Neural cell (in vitro differentiated cells): ENCODE measurements around the gene MYO9A. TPM values are rescaled to one million over a fixed set of nuclear protein-coding genes. Genes with fewer than 3 reads are reported as not detected.

ENCODE experiments used
- H2AFZ ChIP-seq: fragments of 200-600, 300-800 bp; sonication (generic), shearing (Covaris generic); 2 replicates; pipeline ENCODE4 v1.6.0; 2014; ENCODE audit warnings: low read depth, mild to moderate bottlenecking, antibody characterized with exemption, low read length, moderate library complexity
- H3F3A ChIP-seq: fragments of 200-600 bp; shearing (Covaris generic); 2 replicates; pipeline ENCODE4 v1.6.1; 2016; ENCODE audit warnings: mild to moderate bottlenecking, moderate library complexity, mixed read lengths, antibody characterized with exemption, low read length; ENCODE audit not compliant: insufficient read depth, poor library complexity, severe bottlenecking
- H3K27ac ChIP-seq: fragments of 200-600, 300-800 bp; sonication (generic), shearing (Covaris generic); 2 replicates; pipeline ENCODE4 v1.5.1; 2014; ENCODE audit warnings: mild to moderate bottlenecking, low read length, moderate library complexity
- H3K27me3 ChIP-seq: fragments of 300-800, 200-600 bp; sonication (generic), shearing (Covaris generic); 2 replicates; pipeline ENCODE4 v1.6.0; 2014; ENCODE audit warnings: mild to moderate bottlenecking, low read depth, low read length, moderate library complexity; ENCODE audit not compliant: insufficient read depth
- H3K36me3 ChIP-seq: fragments of 300-800, 200-600 bp; sonication (generic), shearing (Covaris generic); 2 replicates; pipeline ENCODE4 v1.5.1; 2014; ENCODE audit warnings: mild to moderate bottlenecking, antibody characterized with exemption, low read length, moderate library complexity; ENCODE audit not compliant: insufficient read depth
- H3K4me2 ChIP-seq: fragments of 300-800, 200-600 bp; sonication (generic), shearing (Covaris generic); 2 replicates; pipeline ENCODE4 v1.6.0; 2014; ENCODE audit warnings: mild to moderate bottlenecking, low read length
- H3K4me3 ChIP-seq: fragments of 300-800, 200-600 bp; sonication (generic), shearing (Covaris generic); 2 replicates; pipeline ENCODE4 v1.5.1; 2014; ENCODE audit warnings: mild to moderate bottlenecking, low read length, moderate library complexity
- H3K79me2 ChIP-seq: fragments of 200-600 bp; shearing (Covaris generic); replicated peaks from 2 replicates; pipeline ENCODE4 v1.6.0; 2014; ENCODE audit warnings: mild to moderate bottlenecking, low read length, moderate library complexity; ENCODE audit not compliant: insufficient read depth
- H3K9ac ChIP-seq: fragments of 300-800, 200-600 bp; sonication (generic), shearing (Covaris generic); 2 replicates; pipeline ENCODE4 v1.6.1; 2016; ENCODE audit warnings: mild to moderate bottlenecking, low read length, mixed read lengths
- H3K9me2 ChIP-seq: fragments of 200-600 bp; shearing (Covaris generic); 2 replicates; pipeline ENCODE4 v1.6.1; 2016; ENCODE audit warnings: mild to moderate bottlenecking, low read length, mixed read lengths; ENCODE audit not compliant: insufficient read depth
- H3K9me3 ChIP-seq: fragments of 200-600, 300-800 bp; sonication (generic), shearing (Covaris generic); 2 replicates; pipeline ENCODE4 v1.6.1; 2016; ENCODE audit warnings: mild to moderate bottlenecking, mixed run types, low read length, moderate library complexity, mixed read lengths
- H4K20me1 ChIP-seq: fragments of 200-600 bp; shearing (Covaris generic); 2 replicates; pipeline ENCODE4 v1.6.1; 2016; ENCODE audit warnings: mild to moderate bottlenecking, mixed run types; ENCODE audit not compliant: insufficient read depth
- EP300 ChIP-seq: fragments of 450-650 bp; conservative IDR thresholded peaks from 2 replicates; pipeline ENCODE4 v1.6.1; 2014; ENCODE audit warnings: antibody characterized with exemption, mild to moderate bottlenecking, moderate library complexity; ENCODE audit not compliant: poor library complexity, severe bottlenecking
- EZH2 ChIP-seq: fragments of 200-600, 300-800 bp; shearing (Covaris generic), sonication (generic); IDR thresholded peaks from 2 replicates; pipeline ENCODE4 v1.6.1; 2014; ENCODE audit warnings: antibody characterized with exemption, low read length, borderline replicate concordance, mild to moderate bottlenecking; ENCODE audit not compliant: insufficient read depth, poor library complexity, severe bottlenecking
- MXI1 ChIP-seq: fragments of 450-650 bp; conservative IDR thresholded peaks from 2 replicates; pipeline ENCODE4 v1.6.1; 2014; ENCODE audit warnings: antibody characterized with exemption, mild to moderate bottlenecking; ENCODE audit not compliant: poor library complexity, severe bottlenecking
- POLR2AphosphoS5 ChIP-seq: IDR thresholded peaks from 2 replicates; pipeline ENCODE4 v1.6.1; 2012
- RAD21 ChIP-seq: fragments of 450-650 bp; conservative IDR thresholded peaks from 2 replicates; pipeline ENCODE4 v1.6.1; 2014; ENCODE audit warnings: antibody characterized with exemption, mild to moderate bottlenecking, moderate library complexity
- SMC3 ChIP-seq: fragments of 450-650 bp; conservative IDR thresholded peaks from 2 replicates; pipeline ENCODE4 v1.6.1; 2014; ENCODE audit warnings: antibody characterized with exemption, mild to moderate bottlenecking, moderate library complexity; ENCODE audit not compliant: poor library complexity
- TAF1 ChIP-seq: IDR thresholded peaks from 2 replicates; pipeline ENCODE4 v1.6.1; 2012; ENCODE audit warnings: low read depth
- polyA plus RNA-seq: library from polyadenylated mRNA; depleted of rRNA; stranded (reverse); fragments of >200 nt; gene quantifications from 2 replicates; pipeline ENCODE4 v1.2.3, GENCODE V29; 2014
- TF ChIP-seq, protein P1 (sequence below): IDR thresholded peaks from 2 replicates; pipeline ENCODE4 v1.6.1; 2012; ENCODE audit warnings: borderline replicate concordance
- TF ChIP-seq, protein P2 (sequence below): fragments of 450-650 bp; IDR thresholded peaks from 2 replicates; pipeline ENCODE4 v1.5.1; 2014; ENCODE audit warnings: antibody characterized with exemption, mild to moderate bottlenecking, moderate library complexity; ENCODE audit not compliant: poor library complexity, severe bottlenecking

MYO9A gene
- polyA plus RNA-seq, 1 donor from 2014 or later: 22.7 TPM

DNA sequence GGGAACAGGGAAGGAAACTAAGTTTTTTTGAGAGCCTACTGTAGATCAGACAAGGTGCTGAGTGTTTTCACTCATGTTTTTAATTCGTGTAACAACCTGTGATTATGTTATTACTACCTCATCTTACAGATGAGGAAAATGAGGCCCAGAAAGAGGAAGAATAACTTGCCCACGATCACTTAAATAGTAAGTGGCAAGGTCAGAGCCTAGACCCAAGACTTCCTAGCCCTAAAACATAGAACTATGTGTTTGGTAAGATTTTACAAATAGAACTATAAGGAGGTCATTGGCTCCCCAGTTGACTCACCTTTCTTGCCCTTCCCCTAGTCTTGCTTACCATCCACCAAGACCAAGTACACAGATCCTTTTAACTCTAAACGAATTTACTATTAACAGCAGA lies 14.0 kb upstream of the MYO9A start:
- H3K4me2 ChIP-seq: no peak overlapping the region
- H3K4me3 ChIP-seq: no peak overlapping the region
- H3F3A ChIP-seq: no peaks in the 10 kb centered on the region
- H3K79me2 ChIP-seq: no peaks in the 10 kb centered on the region
- H3K27ac ChIP-seq: no peak overlapping the region
- TF ChIP-seq SMC3 (no peak), EZH2 (no peak), RAD21 (no peak), POLR2AphosphoS5 (no peak), TAF1 (no peak), MXI1 (no peak), EP300 (no peak)
- TF ChIP-seq, protein P1, sequence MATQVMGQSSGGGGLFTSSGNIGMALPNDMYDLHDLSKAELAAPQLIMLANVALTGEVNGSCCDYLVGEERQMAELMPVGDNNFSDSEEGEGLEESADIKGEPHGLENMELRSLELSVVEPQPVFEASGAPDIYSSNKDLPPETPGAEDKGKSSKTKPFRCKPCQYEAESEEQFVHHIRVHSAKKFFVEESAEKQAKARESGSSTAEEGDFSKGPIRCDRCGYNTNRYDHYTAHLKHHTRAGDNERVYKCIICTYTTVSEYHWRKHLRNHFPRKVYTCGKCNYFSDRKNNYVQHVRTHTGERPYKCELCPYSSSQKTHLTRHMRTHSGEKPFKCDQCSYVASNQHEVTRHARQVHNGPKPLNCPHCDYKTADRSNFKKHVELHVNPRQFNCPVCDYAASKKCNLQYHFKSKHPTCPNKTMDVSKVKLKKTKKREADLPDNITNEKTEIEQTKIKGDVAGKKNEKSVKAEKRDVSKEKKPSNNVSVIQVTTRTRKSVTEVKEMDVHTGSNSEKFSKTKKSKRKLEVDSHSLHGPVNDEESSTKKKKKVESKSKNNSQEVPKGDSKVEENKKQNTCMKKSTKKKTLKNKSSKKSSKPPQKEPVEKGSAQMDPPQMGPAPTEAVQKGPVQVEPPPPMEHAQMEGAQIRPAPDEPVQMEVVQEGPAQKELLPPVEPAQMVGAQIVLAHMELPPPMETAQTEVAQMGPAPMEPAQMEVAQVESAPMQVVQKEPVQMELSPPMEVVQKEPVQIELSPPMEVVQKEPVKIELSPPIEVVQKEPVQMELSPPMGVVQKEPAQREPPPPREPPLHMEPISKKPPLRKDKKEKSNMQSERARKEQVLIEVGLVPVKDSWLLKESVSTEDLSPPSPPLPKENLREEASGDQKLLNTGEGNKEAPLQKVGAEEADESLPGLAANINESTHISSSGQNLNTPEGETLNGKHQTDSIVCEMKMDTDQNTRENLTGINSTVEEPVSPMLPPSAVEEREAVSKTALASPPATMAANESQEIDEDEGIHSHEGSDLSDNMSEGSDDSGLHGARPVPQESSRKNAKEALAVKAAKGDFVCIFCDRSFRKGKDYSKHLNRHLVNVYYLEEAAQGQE: no peak
- TF ChIP-seq, protein P2, sequence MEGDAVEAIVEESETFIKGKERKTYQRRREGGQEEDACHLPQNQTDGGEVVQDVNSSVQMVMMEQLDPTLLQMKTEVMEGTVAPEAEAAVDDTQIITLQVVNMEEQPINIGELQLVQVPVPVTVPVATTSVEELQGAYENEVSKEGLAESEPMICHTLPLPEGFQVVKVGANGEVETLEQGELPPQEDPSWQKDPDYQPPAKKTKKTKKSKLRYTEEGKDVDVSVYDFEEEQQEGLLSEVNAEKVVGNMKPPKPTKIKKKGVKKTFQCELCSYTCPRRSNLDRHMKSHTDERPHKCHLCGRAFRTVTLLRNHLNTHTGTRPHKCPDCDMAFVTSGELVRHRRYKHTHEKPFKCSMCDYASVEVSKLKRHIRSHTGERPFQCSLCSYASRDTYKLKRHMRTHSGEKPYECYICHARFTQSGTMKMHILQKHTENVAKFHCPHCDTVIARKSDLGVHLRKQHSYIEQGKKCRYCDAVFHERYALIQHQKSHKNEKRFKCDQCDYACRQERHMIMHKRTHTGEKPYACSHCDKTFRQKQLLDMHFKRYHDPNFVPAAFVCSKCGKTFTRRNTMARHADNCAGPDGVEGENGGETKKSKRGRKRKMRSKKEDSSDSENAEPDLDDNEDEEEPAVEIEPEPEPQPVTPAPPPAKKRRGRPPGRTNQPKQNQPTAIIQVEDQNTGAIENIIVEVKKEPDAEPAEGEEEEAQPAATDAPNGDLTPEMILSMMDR: no peak
- no peak overlapping the region for H3K9ac ChIP-seq
- no peaks in the 10 kb centered on the region for H3K36me3 ChIP-seq
- H4K20me1 ChIP-seq: no peaks in the 10 kb centered on the region
- H2AFZ ChIP-seq: no peak overlapping the region
- no peaks in the 10 kb centered on the region for H3K27me3 ChIP-seq
- H3K9me3 ChIP-seq: no peaks in the 10 kb centered on the region
- H3K9me2 ChIP-seq: no peaks in the 10 kb centered on the region

DNA sequence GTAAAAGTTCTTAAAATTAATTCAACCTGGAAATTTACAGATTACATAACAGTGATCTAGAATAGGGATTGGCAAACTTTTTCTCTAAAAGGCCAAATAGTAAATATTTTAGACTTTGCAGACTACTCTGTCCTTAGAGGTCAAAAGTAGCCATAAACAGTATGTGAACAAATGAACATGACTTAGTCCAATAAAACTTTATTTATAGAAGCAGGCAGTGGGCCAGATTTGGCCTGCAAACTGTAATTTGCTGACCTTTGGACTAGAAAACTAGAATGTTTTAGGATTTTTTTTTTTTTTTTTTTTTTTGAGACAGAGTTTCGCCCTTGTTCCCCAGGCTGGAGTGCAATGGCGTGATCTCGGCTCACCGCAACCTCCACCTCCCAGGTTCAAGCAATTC lies 12.3 kb upstream of the MYO9A start:
- Histone ChIP-seq H3K9me2 (no peaks in the 10 kb centered on the region), H3K9ac (no peak overlapping the region), H3K4me2 (no peak overlapping the region), H3K9me3 (no peaks in the 10 kb centered on the region), H4K20me1 (no peaks in the 10 kb centered on the region), H3K27ac (no peak overlapping the region), H3K79me2 (no peaks in the 10 kb centered on the region), H2AFZ (no peak overlapping the region), H3F3A (no peaks in the 10 kb centered on the region), H3K4me3 (no peak overlapping the region), H3K36me3 (no peaks in the 10 kb centered on the region), H3K27me3 (no peaks in the 10 kb centered on the region)
- TF ChIP-seq EP300 (no peak), TAF1 (no peak), MXI1 (no peak), SMC3 (no peak), RAD21 (no peak)
- TF ChIP-seq, protein P1: no peak
